HG03139 (cell line): ENCODE results near the gene SYNGR4.
"Not testable (repeated sequence)": the region's sequence is repeated elsewhere in the genome, so short reads cannot be mapped to it uniquely, and the experiment has no call there.

Source experiments
- ATAC-seq: cut with Tn5 transposase; IDR thresholded peaks from one replicate; pipeline ENCODE4 v1.9.1; 2021; ENCODE audit not compliant: unreplicated experiment

Gene SYNGR4

DNA sequence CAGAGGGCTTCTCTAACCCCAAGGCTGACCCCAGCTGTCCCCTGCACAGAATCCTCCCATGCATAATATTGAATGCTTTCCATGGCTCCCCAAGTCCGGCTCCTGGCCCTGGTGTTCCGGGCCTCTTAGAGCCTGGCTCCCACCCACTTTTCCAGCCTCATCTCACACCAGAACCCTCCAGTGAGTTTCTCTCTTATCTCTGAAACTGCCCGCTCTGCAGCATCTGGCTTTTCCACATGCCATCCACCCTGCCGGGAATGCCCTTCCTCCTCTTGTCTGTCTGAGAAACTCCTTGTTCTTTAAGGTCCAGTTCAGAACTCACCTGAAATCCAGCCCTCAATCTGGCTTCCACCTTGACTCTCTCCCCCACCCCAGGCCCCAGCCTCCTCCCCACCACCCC, 6.8 kb downstream of the SYNGR4 start:
- no peak for ATAC-seq

- ATAC-seq: no peak
Measured at GRCh38 chr19:48371367-48371766, 7.2 kb downstream of the SYNGR4 start.

DNA sequence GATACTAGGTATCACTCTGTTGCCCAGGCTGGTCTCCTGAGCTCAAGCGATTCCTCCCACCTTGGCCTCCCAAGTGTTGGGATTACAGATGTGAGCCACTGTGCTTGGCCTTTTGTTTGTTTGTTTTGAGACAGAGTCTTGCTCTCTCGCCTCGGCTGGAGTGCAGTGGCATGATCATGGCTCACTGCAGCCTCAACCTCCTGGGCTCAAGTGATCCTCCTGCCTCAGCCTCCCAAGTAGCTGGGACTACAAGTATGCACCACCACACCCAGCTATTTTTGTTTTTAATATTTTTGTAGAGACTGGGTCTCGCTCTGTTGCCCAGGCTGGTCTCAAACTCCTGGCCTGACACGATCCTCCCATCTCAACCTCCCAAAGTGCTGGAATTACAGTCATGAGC, 7.6 kb downstream of the SYNGR4 start:
- not testable (repeated sequence) for ATAC-seq

- ATAC-seq: no peak
Measured at GRCh38 chr19:48372904-48373303, 8.7 kb downstream of the SYNGR4 start.

DNA sequence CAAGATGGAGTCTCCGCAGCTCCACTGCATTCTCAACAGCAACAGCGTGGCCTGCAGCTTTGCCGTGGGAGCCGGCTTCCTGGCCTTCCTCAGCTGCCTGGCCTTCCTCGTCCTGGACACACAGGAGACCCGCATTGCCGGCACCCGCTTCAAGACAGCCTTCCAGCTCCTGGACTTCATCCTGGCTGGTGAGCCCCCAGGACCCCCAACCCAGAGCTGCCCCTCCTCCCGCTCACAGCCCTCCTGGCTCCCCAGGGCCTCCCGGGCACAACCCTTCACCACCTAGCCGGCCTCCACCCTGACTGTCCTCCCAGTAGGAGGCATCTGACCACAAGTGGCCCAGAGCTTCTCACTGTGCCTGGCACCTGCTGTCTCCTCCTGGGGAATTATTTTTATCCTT, 9.4 kb downstream of the SYNGR4 start:
- no peak for ATAC-seq

DNA sequence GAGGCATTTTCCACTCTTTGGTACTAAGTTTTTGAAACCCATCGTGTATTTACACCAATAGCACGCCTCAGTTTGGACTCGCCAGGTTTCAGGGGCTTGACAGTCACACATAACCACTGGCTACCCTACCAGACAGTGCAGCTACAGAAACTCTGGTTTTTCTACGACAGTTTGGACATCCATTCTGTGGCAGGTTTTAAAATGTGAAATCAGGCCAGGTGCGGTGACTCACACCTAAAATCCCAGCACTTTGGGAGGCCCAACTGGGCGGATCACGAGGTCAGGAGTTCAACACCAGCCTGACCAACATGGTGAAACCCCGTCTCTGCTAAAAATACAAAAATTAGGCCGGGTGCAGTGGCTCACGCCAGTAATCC, 14.0 kb downstream of the SYNGR4 start:
- no peak for ATAC-seq

DNA sequence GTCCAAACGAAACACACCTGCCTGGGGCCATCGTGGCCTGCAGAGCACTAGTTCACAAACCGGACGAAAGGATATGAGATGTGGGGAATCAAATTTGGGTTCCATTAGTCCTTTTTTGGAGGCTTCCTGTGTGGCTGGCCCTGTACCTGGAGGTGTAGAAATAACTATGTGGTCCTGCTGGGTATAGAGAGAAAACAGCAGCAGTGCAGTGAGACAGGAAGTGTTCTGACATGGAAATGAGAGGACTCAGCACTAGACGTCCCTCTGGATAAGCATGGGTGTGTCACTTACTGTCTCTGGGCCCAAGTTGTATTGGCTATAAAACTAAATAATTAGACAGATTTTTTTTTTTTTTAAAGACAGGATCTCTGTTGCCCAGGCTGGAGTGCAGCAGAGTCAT, 14.9 kb downstream of the SYNGR4 start:
- ATAC-seq: no peak

- no peak for ATAC-seq
Measured at GRCh38 chr19:48381178-48381950, 17.2 kb downstream of the SYNGR4 start.

- ATAC-seq: no peak
Measured at GRCh38 chr19:48382286-48382685, 18.1 kb downstream of the SYNGR4 start.

DNA sequence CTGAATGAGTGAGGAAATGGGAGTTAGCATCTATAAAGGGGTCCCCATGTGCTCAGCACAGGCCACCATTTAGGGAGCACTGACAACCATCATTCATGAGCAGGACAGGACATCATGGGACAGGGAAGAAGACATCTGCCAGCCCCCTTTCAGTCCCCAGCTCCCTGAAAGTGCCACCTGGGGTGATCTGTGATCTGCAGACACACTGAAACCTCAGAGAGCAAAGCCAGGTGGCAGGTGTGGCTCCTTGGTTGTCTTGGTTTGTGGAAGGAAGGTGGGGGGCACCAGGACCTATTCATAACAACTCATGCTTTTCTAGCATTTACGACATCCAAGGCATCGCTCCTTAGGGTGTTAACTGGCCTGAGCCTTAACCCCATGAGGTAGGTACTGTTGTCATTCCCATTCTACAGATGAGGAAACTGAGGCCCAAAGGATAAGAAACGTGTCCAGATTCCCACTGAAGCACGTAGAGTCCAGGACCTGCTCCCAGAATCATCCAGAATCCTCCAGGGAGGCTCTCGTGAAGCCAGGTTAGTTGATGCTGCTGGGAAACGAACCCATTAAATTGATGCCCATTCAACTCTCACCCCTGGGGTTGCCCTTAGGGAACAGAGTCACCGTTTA, 21.4 kb downstream of the SYNGR4 start:
- no peak for ATAC-seq

- no peak for ATAC-seq
Measured at GRCh38 chr19:48386981-48387380, 22.8 kb downstream of the SYNGR4 start.

- ATAC-seq: no peak
Measured at GRCh38 chr19:48390188-48391099, 26.3 kb downstream of the SYNGR4 start.

GRCh38 chr19:48391100-48392005, 27.2 kb downstream of the SYNGR4 start, which contains the start of gene KDELR1:
KDELR1 (minus strand) TSS chr19:48391551; CDS start chr19:48391358, 193 bp downstream.
- ATAC-seq: no peak

GRCh38 chr19:48392006-48392344, 27.8 kb downstream of the SYNGR4 start:
- not testable (repeated sequence) for ATAC-seq

GRCh38 chr19:48392860-48393558, 28.8 kb downstream of the SYNGR4 start:
- ATAC-seq: no peak

GRCh38 chr19:48393559-48394330, 29.6 kb downstream of the SYNGR4 start, which contains the start of gene GRIN2D:
GRIN2D (plus strand) TSS chr19:48393668; CDS start chr19:48398393, 4,725 bp downstream.
- ATAC-seq: no peak

DNA sequence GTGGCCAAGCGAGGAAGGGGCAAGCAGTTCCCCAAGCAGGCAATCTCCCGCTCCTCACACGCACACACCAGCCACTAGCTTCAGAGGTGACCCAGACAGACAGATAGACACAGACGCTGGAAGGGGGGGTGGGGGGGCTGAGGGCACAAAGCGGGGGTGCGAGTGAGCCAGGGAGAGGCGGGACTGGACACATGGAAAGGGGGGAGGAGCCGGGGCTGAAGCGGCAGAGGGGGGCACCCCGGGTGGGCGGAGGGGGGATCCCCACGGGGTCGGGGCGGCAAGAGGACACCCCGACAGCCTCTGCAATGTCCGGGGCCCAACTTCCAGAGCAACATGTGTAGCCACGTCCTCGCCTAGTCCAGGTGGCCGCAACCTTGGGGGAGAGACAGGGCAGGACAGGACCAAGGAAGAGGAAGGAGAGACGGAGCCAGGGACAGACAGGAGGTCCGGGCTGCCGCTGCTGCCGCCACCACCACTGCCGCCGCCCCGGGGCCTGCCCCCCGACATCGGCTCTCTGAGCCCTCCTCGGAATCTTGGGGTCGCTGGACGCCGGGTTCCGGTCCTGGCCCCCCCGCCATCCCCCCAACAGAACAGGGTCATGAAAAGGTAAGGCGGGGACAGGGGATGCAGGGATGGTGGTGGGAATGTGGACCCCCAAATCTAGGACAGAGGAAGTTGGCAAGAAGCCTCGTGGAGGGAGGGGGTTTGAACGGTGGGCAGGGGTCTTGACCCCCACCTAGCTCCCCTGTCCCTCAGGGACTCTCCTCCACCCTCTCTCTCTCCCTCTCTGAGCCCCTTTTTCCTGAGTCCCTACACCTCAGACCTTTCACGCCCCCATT, 30.4 kb downstream of the SYNGR4 start:
- no peak for ATAC-seq

DNA sequence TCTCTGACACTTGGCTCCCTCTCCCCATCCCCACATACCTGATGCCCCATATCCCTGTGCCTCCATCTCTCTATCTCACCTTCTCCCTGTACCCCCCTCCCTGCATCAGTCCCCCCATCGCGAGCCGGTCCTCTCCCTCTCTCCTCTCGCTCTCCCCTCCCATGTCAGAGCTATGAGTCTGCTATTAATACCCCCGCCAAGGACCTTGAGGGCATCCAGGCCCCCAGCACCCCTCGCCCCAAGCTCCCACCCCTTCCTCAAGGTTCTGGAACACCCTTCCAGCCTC, 30.9 kb downstream of the SYNGR4 start:
- ATAC-seq: no peak

- no peak for ATAC-seq
Measured at GRCh38 chr19:48395499-48395898, 31.3 kb downstream of the SYNGR4 start.
